ENCODE measurements around the gene VAV2.

DNA sequence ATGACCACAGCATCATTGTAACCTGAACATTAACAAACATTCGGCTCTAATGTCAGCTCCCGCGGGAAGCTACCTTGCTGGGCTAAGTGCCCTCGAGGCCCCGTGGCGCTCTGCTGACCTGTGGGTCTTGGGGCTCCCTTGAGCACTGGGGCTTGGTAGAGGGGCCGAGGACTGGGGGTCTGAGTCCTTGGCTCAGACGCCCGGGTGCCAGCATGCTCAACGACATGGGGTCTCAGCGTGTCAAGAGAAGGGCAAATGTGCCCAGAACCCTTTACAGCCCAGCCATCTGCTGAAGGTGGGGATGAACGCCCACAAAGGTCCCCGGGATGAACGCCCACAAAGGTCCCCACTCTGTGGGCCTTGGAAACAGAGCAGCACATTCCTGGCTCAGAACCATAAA, 214.3 kb downstream of the VAV2 start:
- TF ChIP-seq FOXM1 (IDR thresholded peaks at IDR 0.05; ENCODE audit: borderline replicate concordance, low read depth) (no peak), TAF1 (IDR thresholded peaks at IDR 0.05; ENCODE audit: low read depth) (no peak), USF1 (IDR thresholded peaks at IDR 0.05) (no peak), RAD21 (IDR thresholded peaks at IDR 0.05; ENCODE audit: low read depth) (no peak), CEBPB (IDR thresholded peaks at IDR 0.05) (no peak), YY1 (IDR thresholded peaks at IDR 0.05; ENCODE audit: low read depth) (no peak)
- TF ChIP-seq, protein P1, sequence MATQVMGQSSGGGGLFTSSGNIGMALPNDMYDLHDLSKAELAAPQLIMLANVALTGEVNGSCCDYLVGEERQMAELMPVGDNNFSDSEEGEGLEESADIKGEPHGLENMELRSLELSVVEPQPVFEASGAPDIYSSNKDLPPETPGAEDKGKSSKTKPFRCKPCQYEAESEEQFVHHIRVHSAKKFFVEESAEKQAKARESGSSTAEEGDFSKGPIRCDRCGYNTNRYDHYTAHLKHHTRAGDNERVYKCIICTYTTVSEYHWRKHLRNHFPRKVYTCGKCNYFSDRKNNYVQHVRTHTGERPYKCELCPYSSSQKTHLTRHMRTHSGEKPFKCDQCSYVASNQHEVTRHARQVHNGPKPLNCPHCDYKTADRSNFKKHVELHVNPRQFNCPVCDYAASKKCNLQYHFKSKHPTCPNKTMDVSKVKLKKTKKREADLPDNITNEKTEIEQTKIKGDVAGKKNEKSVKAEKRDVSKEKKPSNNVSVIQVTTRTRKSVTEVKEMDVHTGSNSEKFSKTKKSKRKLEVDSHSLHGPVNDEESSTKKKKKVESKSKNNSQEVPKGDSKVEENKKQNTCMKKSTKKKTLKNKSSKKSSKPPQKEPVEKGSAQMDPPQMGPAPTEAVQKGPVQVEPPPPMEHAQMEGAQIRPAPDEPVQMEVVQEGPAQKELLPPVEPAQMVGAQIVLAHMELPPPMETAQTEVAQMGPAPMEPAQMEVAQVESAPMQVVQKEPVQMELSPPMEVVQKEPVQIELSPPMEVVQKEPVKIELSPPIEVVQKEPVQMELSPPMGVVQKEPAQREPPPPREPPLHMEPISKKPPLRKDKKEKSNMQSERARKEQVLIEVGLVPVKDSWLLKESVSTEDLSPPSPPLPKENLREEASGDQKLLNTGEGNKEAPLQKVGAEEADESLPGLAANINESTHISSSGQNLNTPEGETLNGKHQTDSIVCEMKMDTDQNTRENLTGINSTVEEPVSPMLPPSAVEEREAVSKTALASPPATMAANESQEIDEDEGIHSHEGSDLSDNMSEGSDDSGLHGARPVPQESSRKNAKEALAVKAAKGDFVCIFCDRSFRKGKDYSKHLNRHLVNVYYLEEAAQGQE (IDR thresholded peaks at IDR 0.05; ENCODE audit: low read depth): no peak
- TF ChIP-seq, protein P2, sequence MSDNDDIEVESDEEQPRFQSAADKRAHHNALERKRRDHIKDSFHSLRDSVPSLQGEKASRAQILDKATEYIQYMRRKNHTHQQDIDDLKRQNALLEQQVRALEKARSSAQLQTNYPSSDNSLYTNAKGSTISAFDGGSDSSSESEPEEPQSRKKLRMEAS (IDR thresholded peaks at IDR 0.05): no peak
